GM18870 (cell line): ENCODE results near the gene TPRA1.

ENCODE experiments used
- ATAC-seq: cut with Tn5 transposase; IDR thresholded peaks from one replicate; pipeline ENCODE4 v1.9.1; 2021; ENCODE audit warnings: moderate library complexity; ENCODE audit not compliant: unreplicated experiment

The TPRA1 gene

DNA sequence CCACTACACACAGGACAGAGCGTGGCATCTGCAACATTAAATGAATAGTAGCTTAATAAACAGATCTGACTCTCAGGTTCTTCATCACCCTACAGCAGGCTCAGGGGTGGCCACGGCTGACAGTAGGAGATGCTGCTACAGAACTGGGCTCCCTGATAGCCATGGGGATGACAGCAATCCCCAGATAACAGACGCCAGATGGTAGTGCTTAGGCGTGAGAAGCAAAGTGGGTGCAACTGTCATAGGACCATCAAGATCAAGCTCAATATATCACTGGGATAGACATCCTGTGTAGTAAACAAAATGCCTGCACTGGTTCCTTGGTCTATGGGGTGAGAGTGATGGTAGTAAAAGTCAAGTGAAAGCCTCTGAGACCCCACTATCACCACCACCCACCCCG is 2.6 kb upstream of the TPRA1 start:
- no peak for ATAC-seq

DNA sequence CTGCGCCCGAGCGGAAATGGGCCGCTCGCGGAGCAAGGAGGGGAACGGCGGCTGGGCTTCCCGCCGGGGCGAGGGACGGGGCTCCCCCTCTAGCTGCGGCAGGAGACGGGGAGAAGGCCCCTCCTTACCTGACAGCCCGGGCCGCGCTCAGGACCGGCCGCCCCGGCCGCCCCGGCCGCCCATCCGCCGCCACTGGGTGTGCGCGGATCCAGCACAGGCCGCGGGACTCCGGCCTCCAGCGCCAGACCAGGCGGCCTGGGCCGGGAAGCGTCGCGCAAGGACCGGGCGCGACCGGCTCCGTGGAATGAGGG is 296 bp downstream of the TPRA1 start:
- ATAC-seq, result peak; percentile 8

DNA sequence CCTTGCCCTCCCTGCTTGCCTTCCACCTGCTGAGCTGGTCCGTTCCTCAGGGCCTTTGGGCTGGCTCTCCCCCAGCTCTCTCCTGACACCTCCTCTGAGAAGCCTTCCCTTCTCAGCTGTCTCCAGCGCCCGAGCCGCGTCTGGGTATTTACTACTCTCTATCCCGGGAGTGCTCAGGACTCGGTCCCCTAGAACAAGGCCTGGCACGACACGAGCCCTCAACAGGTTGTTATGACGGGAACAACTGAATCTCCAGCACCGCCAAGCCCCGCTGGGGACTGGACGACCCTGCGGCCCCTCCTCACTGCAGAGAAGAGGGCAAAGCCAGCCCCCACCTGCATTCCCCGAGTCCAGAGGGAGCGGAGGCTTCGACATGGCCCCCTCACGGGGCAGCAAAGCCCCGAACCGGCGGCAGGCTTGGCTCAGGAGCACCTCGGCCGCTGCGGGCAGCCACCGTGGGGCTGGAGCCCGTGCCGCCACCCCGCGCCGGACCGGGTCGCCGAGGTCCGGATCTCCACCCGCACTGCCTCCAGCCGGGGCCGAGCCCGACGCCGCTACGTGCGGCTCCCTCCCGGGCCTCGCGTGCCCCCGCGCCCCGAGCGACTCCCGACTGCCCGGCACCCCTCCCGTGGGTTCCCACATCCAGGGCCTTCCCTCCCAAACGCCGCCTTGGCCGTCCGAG is 792 bp downstream of the TPRA1 start:
- no peak for ATAC-seq

DNA sequence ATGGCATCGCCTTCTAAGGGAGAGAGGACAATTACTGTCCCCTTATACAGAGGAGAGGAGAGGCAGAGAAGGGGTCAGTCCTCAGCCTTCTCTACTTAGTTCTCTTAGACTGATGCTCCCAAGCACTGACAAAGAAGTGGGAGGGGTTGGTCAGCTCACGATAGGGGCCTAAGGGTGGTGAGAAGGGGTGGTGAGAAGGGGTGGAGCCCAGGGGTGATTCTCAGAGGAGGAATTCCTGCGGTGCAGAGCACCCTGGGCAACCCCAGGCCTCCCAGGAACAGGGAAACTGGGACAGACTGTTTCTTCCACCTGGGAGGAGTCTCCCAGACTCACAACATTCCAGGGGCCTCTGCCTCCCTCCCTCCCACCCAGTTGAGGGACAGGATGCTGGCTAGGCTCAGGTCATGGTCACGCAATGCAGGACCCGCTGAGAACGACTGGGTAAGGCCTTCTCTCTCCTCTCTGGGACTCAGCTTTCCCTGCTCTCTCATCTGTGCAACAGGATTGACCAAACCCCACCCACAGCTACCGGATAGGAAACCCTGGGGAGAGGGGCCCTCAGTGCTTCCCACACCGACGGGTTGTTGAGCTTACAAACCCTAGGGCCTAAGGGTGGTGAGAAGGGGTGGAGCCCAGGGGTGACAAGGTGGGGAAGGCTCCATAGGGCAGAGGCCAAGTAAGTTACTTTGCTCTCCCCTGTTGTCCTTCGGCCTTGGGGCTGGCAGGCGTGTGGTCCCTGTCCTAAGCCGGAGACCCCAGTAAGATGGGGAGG is 1.5 kb downstream of the TPRA1 start:
- ATAC-seq, result no peak

DNA sequence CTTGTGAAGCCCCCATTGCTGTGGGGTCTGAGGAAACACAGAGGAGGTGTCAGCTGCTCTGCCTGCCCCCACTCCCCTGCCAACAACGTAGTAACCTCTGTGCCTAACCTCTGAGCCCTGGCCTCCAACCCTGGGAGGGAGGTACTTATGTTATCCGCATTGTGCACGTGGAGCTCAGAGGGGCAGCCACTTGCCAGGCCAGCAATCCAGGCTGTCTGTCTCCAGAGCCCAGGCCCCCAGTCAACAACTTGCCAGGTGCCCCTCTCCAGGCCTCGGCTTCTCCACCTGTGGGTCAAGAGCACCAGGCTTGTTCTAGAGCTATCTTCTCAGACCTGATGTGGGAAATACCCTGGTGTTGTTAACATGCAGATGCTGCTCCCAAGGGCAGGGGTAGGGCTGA is 2.7 kb downstream of the TPRA1 start:
- ATAC-seq, result no peak

DNA sequence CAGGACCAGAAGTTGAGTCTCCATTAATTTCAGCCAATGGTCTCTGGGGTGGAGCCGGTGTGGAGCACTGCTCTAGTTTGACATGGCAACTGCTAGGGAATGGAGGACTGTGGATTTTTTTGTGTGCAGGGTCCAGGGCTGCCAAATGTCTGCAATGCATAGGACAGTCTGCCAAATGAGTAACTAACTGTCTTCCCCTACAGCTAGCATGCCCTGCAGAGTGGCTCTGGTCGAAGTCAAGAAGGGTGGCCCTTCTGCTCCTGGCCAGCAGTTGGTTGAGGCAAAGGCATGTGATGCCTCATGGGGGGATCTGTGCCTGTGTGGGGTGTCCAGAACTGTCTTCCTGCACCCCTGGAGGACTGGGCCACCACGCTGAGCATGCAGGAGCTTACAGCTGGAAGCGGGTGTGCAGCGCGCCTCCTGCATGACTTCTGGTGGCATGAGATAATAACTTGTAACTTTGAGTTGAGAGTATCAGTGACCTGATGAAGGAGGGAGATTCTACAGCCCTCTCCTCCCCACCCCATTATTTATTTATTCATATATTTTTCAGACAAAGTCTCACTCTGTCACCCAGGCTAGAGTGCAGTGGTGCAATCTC is 4.6 kb downstream of the TPRA1 start:
- ATAC-seq, result no peak

DNA sequence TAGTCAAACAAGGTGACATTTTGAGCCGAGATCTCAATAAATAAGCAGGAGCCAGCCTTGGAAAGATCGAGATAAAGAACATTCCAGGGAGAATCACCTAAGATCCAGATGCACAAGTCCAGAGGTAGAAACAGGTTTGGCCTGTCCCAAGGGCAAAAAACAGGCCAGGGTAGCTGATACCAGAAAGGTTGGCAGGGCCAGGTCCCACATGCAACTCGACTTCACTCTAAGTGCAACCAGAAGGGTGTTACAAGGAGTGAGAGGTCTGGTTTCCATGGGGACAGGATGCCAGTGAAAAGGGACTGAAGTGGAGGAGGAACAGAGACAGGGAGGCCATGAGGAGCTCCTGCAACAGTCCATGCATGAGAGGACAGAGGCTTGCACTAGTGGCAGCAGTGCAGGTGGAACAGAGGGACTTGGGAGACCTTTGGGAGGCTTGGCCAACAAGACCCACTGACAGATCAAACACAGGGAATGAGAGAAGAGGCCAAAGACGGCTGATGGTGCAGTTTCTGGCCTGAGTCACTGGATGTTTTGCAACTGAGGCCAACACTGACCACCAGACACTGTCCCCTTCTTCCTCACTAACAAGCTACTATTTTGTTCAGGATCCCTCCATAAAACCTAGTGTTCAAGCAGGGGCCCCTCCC is 5.2 kb downstream of the TPRA1 start:
- ATAC-seq, result no peak

DNA sequence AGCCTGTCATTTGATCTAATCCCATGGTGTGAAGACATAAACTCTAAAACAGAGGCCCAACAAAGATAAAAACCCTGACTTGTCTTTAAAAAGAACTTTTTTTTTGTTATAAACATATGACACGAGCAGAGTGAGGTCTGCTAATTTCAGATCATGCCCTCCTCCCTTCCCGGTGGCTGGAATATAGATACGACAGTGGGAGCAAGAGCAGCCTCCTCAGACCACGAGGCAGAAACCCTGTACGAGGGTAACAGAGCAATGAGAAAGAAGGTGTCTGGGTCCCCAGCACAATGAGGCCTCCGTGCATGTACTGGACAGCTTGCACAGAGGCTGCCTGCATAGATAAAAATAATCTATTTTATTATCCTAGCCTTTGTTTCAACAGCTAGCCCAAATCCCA is 5.8 kb downstream of the TPRA1 start:
- no peak for ATAC-seq

DNA sequence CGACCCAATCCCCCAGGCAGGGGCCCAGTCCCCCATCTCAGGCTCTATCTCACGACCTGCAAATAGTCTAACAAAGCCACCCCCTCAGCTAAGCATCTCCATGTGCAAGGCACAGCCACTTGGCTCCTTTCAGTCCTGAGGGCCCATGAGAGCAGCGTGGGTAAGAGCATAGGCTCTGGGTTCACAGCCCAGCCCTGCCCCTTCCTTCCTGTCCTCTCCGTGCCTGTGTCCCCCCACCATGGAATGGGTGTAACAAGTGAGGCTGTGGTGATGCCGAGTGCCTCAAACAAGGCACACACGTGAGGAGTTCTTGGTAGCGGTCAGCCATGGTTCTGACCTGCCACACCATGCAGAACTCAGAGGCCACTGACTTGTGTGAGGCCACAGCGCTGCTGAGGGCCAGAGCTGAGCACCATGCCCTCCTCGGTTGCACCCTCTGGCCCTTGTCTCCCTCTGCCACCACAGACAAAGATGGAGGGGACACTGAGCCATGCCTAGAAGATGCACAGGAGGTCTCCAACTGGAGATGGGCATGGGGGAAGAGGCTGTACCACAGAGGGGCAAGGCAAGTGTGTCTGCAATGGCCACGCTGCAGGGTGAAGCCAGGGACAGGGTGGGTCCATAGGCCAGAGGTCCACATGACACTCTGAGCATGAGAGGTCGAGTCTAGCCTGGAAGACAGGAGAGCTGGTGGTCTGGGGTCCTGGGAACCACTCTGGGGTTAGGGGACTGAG is 10.0 kb downstream of the TPRA1 start:
- ATAC-seq, result no peak

DNA sequence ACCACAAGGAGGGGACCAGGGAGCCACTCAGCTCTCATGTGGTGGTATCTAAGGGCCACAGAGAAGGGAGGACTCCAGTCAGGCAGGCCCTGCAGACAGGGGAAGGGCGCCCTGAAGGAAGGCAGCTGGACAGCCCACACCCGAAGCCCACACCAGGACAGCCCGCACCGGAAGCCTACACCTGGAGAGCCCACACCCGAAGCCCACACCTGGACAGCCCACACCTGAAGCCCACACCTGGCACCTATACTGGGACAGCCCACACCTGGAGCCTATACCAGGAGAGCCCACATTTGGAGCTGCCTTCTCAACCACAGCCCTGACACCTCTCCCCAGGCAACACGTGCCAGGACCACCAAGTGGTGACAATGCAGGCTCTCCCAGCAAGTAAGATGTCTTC is 11.7 kb downstream of the TPRA1 start:
- ATAC-seq, result no peak

DNA sequence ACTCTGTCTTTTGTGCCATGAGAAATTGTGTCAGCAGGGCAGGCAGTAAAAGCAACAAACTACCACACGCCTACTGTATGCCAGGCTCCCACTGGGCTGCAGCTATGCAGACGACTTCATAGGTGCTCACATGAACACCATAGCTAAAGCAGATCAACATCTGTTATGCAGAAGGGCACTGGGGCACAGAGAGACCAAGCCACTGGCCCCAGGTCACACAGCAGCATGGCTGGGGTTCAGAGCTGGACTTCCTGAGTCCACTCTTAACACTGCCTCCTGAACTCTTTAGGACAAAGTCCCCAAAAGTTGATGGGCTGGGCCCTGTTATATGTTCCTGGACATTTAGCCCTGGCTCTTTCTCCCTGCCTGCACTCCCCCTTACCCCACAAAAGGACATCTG is 12.4 kb downstream of the TPRA1 start:
- ATAC-seq, result no peak

DNA sequence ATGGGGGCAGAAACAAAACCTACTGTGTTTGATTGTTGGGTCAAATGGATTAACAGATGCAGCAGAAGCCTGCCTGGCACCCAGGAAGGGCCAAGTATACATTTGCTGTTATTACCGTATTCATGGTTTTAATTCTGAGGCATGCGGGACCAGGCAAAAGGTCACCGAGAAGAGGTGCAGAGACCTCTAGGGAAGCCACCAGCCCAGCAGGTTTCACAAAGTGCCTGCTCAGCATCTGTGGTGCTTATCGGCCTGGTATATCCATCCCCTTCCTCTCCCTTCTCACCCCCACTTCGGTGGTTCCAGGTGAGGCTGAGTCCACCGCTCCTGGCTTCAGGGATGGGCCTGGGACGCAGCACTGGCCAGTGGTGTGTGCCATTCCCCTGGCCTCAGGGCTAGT is 13.1 kb downstream of the TPRA1 start:
- no peak for ATAC-seq

DNA sequence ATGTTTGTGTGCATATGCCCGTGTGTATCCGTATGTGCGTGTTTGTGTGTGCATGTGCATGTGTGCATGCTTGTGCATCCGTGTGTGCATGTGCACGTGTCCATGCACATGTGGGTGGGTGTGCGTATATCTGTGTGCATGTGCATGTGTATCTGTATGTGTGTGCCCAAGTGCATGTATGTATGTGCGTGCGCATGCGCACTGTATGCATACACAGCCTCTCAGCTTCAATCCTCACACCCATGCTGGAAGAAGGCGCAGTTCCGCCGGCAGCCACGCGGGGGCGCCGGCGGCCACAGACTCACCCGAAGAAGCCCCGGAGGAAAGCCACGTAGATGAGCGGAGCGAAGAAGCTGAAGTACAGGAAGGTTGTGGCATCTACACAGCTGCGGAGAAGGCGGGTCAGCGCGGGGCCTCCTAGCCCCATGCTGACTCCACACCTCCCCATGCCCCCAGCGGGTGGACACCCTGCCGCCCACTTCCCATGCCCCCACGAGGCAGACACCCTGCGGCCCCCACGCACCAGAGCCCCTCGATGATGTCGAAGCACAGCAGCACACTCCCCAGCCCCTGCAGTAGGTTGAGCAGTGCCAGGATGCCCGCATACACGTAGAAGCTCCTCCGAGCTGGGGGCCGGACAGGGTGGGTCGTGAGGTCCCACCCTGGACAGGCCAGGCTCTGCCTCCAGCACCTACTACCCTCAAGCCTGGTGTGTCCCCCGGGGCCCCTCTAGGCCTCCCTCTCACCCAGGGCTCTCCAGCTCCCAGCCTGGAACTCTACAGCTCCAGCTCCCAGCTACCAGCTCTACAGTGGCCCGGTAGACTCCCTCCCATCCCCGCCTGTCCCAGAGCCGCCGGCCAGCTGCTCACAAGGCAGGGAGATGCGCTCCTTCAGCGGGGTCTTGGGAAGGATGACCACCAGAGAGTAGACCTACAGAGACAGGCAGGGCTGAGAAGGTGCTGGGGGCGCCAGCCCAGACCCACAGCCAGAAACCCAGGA is 15.4 kb downstream of the TPRA1 start:
- ATAC-seq, result no peak

DNA sequence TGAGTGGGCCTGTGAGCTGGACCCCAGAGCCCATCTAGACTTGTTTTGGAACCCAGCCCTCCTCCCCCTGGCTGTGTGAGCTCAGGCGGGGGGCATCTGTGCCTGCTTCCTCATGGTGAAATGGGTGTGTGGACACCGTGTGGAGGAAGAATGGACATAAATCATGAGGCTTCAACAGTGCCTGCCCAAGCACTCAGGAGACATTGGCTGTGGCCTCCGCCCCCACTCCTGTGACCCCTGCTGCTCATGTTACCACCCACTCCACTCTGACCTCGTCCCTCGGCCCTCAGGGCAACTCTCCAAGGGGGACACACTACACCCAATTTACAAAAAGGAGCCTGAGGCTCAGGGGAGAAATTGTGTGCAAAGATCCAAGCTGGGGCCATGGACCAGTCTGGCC is 16.6 kb downstream of the TPRA1 start:
- ATAC-seq, result no peak

DNA sequence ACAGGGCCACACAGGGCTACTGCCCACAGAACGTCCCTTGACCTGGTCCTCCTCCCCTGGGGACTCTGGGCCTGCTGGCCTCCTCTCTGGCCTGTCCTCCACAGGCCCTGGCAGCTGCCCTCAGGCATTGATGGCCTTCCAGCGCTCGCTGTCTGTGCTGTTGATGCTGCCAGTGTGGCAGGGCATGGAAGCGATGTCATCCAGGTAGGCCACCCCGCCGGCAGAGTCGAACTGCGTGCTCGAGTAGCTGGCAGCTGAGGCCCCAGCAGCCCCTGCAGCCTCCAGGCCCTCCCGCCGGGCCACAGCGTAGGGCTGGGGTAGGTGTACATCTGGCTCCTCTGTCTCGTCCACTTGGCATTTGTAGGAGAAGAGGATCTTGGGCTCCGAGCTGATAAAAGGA is 17.1 kb downstream of the TPRA1 start:
- ATAC-seq, result no peak

DNA sequence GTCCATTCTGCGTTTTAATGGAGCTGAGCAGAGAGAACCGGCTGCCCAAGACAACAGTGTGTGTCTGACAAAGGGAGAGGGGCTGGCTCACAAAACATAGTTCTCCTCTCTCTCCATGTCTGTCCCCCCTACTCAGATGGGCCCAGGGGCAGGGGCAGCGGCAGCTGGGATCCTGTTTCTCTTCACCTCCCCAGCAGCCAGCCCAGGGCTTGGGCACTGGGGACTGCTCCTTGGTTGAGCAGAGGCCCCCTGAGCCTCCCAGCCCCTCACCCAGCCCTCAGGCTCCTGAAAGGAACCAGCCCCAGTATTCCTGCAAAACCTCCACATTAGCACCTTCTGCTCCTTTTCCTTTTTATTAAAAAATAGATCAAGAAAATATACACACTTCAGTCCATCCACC is 17.8 kb downstream of the TPRA1 start:
- no peak for ATAC-seq

DNA sequence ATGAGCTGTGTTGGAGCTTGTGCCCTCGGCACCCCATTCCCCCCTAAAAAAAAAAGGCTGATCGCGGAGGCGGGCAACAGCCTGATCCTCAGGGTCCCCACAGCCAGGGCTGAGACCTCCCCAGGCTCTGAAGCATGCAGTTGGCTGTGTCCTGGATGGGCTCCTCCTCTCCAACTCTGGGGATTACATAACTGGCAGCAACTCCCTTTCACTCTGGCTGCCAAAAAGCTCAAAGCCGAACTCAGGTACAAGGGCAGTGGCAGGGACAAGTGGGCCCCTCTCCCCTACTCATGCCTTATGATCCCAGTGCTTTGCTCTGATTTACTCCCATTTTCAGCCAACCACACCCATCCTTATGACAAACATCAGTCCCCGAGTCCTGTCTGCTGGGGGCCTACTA is 18.3 kb downstream of the TPRA1 start:
- no peak for ATAC-seq

DNA sequence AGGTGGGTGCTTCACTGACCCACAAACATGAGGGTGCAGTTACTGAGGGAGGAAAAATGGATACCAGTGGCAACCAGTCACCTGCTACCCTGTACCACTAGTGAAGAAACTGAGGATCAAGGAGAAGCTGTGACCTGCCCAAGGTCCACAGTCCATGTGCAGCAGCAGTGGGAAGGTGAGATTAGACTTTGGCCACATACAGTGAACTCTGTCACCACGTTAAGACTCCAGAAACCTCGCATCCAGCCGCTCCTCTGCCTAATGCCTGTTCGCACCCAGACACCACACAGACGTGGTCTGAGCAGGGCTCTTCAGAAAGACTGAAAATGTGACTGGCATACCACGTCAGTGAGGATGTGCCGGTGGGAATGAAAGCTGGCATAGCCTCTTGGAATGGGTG is 20.0 kb downstream of the TPRA1 start:
- no peak for ATAC-seq

DNA sequence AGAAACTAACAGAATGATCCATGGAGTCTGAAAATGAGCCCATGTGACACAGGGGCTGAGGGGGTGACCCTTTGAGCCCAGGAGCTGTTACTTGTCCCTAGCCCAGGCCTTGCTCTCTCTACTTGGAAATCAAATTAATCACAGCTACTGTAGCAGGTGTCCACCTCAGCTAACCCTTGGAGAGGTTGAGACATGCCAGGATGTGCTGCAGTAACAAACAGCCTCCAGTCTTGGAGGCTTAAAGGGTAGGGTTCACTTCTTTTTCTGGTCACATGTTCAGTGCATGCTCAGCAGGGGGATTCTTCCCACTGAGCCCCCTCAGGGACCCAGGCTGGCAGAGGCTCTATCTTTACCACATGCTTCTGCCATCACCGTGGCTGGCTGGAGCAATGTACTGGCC is 21.4 kb downstream of the TPRA1 start:
- no peak for ATAC-seq

DNA sequence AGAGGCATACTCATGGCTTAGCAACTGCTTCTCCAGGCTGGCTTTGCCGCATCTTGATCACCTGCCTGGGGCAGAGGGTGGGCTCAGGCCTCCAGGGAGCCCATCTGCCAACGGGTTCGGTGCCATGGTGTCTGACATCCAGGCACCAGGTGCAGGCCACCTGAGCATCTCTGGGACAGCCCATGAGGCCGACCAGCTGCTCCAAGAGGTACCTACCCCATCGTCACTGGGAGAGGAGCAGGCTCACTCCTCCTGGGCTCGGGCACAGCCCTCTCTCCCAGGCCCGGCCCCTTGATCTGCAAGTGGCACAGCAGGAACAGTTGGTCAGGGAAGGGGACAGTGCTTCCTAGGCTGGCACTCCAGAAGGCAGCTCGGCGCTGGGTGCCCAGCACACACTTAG is 21.9 kb downstream of the TPRA1 start:
- ATAC-seq, result no peak
